ENCODE measurements around the gene APAF1.

Gene APAF1

DNA sequence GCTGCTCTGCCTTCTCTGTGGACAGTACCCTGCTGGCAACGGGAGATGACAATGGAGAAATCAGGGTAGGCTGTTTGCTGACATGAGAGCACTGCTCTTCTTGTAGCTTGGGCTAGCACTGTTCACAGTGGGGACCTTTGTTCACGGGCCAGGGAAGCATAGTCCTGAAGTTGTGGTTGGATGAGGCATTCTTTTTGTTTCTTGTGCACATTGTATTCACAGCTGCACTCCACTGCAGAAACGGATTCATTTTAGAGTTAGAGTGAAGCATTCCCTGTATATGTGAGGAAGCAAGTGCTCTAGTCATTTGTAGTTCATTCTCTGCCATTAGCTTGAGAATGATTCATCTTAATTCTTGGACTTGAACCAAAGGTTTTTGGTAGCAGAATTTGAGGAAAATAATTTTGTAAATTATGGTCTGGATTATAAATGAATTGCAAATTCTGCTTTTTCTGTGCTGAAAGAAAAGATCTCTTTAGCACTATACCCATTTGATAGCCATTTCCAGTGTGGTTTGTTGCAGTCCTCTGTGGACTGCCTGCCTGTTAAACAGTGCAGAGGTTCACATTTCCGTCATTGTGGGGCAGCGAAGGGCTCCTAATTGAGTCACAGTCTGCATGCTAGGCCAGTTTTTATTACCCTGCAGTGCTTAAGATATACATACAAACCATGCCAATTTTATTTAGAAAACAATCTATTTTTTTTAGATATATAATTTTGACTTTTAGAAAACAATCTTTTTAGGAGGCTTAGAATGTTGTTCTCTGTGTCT lies 80.6 kb downstream of the APAF1 start:
- peak; percentile 56 for DNase-seq (ENCODE audit: low read depth)

GRCh38 chr12:98727196-98727595 lies 82.1 kb downstream of the APAF1 start:
- no peak for DNase-seq (ENCODE audit: low read depth)

GRCh38 chr12:98730412-98730811 lies 85.3 kb downstream of the APAF1 start:
- no peak for DNase-seq (ENCODE audit: low read depth)

DNA sequence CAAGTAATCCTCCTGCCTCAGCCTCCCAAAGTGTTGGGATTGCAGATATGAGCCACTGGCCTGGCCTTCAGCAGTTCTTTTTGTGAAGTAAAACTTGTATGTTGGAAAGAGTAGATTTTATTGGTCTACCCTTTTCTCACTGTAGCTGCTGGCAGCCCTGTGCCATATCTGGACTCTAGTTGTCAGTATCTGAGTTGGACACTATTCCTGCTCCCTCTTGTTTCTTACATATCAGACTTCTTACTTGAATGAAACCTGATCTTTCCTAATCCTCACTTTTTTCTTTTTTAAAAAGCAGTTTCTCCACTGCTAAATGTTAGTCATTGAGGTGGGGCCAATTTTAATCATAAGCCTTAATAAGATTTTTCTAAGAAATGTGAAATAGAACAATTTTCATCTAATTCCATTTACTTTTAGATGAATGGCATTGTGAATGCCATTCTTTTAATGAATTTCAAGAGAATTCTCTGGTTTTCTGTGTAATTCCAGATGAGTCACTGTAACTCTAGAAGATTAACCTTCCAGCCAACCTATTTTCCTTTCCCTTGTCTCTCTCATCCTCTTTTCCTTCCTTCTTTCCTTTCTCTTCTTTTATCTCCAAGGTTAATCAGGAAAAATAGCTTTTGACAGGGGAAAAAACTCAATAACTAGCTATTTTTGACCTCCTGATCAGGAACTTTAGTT lies 88.7 kb downstream of the APAF1 start:
- DNase-seq (ENCODE audit: low read depth), result no peak

DNA sequence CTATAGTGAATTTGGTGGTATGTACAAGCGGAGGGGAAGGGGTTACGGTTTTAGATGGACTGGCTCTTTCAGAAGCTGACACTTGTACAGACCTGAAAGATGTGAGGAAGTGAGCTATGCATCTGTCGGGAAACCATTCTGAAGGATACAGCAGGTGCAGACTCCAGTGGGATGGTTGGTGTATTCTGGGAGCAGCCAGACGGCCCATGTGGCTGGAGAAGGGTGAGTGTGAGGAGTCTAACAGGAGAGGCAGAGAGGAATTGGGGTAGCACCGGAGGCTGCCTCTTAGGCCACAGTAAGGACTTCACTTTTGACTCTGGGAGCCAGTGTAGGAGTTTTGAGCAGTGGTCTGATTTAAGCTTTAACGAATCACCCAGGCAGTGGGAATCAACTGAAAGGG lies 90.7 kb downstream of the APAF1 start:
- DNase-seq (ENCODE audit: low read depth), result no peak

DNA sequence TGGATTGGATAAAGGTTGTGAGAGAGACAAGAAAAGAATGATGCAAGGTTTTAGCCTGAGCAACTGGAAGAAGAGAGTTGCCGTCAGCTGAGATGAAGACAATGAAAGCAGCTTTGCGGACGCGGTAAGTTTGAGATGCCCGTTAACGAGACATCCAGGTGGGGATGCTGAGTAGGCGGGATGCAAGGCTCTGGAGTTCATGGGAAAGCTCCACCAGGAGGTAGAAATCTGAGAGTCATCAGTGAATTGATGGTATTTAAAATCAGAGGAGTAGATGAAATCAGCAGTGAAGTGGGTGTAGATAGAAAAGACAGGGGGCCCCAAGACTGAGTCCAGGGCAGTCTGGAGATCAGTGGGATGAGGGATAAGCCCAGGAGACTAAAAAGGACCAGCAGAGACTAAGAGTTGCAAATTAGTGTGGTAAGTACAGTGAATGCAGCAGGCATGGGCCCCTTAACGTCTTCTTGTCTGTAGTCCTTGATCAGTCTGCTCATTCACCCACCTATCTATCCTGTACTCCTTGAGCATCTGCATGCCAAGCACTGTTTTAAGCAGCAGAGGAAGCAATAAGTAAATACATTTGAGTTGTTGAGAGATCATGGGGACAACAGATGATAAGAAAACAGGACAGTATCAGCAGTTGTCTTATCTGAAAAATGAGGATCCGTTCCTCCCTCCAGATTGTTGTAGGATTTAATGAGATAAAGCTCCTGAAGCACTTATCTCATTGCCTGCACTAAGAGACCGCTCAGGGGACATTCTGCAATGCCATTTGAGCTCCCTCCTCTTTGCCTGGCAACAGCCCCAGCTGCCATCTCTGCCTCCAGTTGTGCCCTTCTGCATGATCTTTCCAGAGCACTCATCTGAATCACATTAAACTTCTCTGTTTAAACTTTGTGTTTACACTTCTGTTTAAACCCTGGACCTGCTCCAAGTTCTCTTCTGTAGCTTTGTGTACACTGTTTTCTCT lies 91.5 kb downstream of the APAF1 start:
- peak; percentile 71 for DNase-seq (ENCODE audit: low read depth)

GRCh38 chr12:98737322-98737712 lies 92.2 kb downstream of the APAF1 start:
- DNase-seq (ENCODE audit: low read depth), result no peak

DNA sequence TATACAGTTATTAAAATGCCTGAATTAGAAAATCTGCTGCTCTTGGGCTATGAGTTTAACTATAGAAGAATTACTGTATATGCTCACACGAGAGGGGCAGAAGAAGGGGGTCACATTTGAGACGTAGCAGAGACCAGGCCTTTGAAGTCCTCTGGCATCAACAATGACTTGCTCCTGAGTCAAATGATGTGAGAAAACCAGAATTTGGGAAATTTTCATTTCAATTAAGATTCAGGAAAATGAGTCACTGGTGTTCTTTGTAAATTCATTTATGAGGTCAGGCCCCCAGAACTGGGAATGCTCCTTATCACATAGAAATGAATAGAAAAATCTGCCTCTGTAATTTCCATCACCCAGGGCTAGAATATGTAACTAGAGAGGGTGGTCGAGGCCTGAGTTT lies 92.9 kb downstream of the APAF1 start:
- DNase-seq (ENCODE audit: low read depth), result no peak

GRCh38 chr12:98738539-98738938 lies 93.4 kb downstream of the APAF1 start:
- no peak for DNase-seq (ENCODE audit: low read depth)

DNA sequence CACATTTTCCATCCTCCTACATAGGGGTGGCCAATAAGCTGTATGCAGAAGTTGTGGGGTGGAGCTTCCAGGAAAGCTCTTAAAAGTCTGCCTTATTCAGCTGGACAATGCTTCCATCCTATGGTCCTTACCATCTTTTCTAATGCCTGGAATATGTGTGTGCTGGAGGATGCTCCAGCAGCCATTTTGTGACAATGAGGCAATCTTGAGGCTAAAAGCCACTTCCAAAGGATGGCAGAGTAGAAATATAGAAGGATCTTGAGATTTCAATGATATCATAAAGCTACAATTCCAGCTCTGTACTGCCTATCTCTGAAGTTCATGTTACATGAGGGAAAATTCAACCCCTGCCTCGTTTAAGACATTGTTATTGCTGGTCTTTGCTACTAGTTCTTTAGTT lies 95.7 kb downstream of the APAF1 start:
- no peak for DNase-seq (ENCODE audit: low read depth)

- no peak for DNase-seq (ENCODE audit: low read depth)
Measured at GRCh38 chr12:98741196-98741555, 96.1 kb downstream of the APAF1 start.

GRCh38 chr12:98741556-98742265 lies 96.6 kb downstream of the APAF1 start:
- peak; percentile 23 for DNase-seq (ENCODE audit: low read depth)

- no peak for DNase-seq (ENCODE audit: low read depth)
Measured at GRCh38 chr12:98743362-98743953, 98.4 kb downstream of the APAF1 start.

DNA sequence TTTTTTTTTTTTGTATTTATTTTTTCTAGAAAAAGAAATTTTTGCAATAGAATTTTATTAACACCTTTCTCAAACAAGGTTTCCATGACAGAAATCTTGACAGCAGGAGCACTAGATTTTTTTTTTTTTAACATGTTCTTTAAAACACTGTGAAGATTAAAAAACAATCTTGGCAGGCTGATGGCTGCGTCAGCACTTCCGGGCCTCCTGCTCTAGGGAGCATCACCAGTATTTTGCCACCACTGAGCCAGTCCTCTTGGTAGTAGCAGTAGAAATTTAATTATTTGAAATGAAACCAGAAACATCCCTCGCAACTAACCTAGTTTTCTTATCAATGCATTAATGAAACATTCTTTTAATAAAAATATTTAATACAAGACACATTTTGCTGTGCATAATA lies 99.6 kb downstream of the APAF1 start:
- DNase-seq (ENCODE audit: low read depth), result no peak

- peak; percentile 19 for DNase-seq (ENCODE audit: low read depth)
Measured at GRCh38 chr12:98745578-98746391, 100.7 kb downstream of the APAF1 start.

- DNase-seq (ENCODE audit: low read depth), result no peak
Measured at GRCh38 chr12:98748463-98748862, 103.4 kb downstream of the APAF1 start.

- no peak for DNase-seq (ENCODE audit: low read depth)
Measured at GRCh38 chr12:98750511-98750910, 105.4 kb downstream of the APAF1 start.

GRCh38 chr12:98751580-98752115 lies 106.6 kb downstream of the APAF1 start:
- DNase-seq (ENCODE audit: low read depth), result no peak

GRCh38 chr12:98752726-98753125 lies 107.6 kb downstream of the APAF1 start:
- DNase-seq (ENCODE audit: low read depth), result no peak

DNA sequence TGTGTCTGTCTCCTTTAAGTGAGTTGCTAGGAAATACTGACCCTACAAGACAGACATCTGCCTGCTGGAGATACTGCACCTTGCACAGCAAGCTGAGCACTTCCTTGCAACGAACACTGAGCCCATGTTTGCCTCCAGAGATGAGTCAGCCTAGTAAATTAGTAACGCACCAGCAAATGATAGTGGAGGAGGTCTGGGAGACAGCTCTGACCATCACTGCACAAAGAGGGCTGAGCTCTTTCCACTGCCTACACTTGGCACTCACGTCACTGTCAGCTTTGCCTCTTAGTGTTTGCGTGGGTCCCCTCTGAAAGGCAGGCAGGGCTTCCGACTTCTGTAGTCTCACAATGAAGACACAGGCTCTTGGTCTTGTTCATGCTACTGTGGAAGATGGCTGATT lies 109.0 kb downstream of the APAF1 start:
- DNase-seq (ENCODE audit: low read depth), result no peak
